AG09319 (cell line): ENCODE measurements around the gene ZNF426.
"Not testable (repeated sequence)": the region's sequence is repeated elsewhere in the genome, so short reads cannot be mapped to it uniquely, and the experiment has no call there.

Source experiments
- DNase-seq: peaks from one replicate; pipeline ENCODE4 v3.0.0-alpha.2; 2010; ENCODE audit warnings: low read depth; ENCODE audit errors: extremely low read depth
- TF ChIP-seq, protein P1 (sequence below): IDR thresholded peaks from 2 replicates; pipeline ENCODE4 v1.5.1; 2011; ENCODE audit warnings: low read depth, mild to moderate bottlenecking, inconsistent platforms, low read length, moderate library complexity

ZNF426 gene

GRCh38 chr19:9565900-9566705 lies 27.7 kb upstream of the ZNF426 start:
- TF ChIP-seq, protein P1, sequence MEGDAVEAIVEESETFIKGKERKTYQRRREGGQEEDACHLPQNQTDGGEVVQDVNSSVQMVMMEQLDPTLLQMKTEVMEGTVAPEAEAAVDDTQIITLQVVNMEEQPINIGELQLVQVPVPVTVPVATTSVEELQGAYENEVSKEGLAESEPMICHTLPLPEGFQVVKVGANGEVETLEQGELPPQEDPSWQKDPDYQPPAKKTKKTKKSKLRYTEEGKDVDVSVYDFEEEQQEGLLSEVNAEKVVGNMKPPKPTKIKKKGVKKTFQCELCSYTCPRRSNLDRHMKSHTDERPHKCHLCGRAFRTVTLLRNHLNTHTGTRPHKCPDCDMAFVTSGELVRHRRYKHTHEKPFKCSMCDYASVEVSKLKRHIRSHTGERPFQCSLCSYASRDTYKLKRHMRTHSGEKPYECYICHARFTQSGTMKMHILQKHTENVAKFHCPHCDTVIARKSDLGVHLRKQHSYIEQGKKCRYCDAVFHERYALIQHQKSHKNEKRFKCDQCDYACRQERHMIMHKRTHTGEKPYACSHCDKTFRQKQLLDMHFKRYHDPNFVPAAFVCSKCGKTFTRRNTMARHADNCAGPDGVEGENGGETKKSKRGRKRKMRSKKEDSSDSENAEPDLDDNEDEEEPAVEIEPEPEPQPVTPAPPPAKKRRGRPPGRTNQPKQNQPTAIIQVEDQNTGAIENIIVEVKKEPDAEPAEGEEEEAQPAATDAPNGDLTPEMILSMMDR, result no peak
- no peak for DNase-seq

- no peak for DNase-seq
- TF ChIP-seq, protein P1, result no peak
Measured at GRCh38 chr19:9552536-9553274, 14.3 kb upstream of the ZNF426 start.

DNA sequence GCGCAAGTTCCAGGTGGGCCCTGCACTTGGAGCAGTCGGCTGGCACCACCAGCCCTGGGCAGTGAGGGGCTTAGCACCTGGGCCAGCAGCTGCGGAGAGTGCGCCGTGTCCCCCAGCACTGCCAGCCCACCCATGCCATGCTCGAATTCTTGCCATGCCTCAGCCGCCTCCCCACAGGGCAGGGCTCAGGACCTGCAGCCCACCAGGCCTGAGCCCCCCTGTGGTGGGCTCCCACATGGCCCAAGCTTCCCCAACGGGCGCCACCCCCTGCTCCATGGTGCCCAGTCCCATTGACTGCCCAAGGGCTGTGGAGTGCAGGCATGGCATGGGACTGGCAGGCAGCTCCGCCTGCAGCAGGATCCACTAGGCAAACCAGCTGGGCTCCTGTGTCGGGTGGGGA lies 9.4 kb upstream of the ZNF426 start:
- TF ChIP-seq, protein P1, result no peak
- no peak for DNase-seq

DNA sequence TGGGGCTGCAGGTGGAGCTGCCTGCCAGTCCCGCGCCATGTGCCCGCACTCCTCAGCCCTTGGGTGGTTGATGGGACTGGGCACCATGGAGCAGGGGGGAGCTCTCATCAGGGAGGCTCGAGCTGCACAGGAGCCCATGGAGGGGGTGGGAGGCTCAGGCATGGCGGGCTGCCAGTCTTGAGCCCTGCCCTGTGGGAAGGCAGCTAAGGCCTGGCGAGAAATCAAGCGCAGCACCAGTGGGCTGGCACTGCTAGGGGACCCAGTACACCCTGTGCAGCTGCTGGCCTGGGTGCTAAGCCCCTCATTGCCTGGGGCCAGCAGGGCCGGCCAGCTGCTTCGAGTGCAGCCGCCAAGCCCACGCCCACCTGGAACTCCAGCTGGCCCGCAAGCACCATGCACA lies 2.8 kb upstream of the ZNF426 start:
- DNase-seq, result not testable (repeated sequence)

- DNase-seq, result not testable (repeated sequence)
Measured at GRCh38 chr19:9539921-9540320, 1.5 kb upstream of the ZNF426 start.

DNA sequence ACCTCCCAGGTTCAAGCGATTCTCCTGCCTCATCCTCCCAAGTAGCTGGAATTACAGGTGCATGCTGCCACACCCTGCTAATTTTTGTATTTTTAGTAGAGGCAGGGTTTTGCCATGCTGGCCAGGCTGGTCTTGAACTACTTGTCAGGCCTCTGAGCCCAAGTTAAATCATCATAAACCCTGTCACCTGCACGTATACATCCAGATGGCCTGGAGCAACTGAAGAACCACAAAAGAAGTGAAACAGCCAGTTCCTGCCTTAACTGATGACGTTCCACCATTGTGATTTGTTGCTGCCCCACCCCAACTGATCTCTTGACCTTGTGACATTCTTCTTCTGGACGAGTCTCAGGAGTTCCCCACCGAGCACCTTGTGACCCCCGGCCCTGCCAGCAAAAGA lies 756 bp upstream of the ZNF426 start:
- DNase-seq, result not testable (repeated sequence)

DNA sequence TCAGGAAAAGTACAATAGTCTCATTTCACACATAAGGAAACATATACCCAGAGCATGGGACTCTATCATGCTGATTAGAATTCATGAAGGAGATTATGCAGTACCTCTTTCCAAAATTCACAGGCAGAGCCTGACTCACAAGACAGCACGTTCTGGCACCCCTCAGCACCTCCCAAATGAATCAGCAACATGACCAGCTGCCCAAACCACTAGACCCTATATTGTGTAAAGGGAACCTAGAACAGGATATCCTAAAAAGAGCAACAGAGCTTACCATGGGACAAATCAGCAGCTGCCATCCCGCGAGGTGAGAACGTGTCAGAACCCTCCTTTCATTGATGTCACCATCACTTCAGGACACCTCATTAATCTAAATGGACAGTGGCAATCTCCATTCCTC lies 2.5 kb downstream of the ZNF426 start:
- TF ChIP-seq, protein P1, result no peak
- no peak for DNase-seq

- no peak for DNase-seq
- TF ChIP-seq, protein P1, result no peak
Measured at GRCh38 chr19:9531933-9532332, 6.5 kb downstream of the ZNF426 start.
